Fibroblast of skin of abdomen (primary cell): ENCODE measurements around the gene OAF.
"Not testable (repeated sequence)": the region's sequence is repeated elsewhere in the genome, so short reads cannot be mapped to it uniquely, and the experiment has no call there.

Source experiments
- DNase-seq: peaks from one replicate; pipeline ENCODE4 v3.0.0-alpha.2; 2013

Gene OAF

GRCh38 chr11:120273956-120274355 is 63.1 kb downstream of the OAF start:
- not testable (repeated sequence) for DNase-seq

GRCh38 chr11:120279502-120279901 is 68.7 kb downstream of the OAF start:
- no peak for DNase-seq
